GM12878 (cell line): ENCODE data around the gene DNAJC25.

Experiments used
- CTCF ChIP-seq, 3 experiments: IDR thresholded peaks in 2 of 3; conservative IDR thresholded peaks in 1 of 3; 2 replicates each; pipeline ENCODE4 v1.5.1; 2011; ENCODE audit warnings: low read depth in 3 of 3, low read length in 3 of 3, mild to moderate bottlenecking in 3 of 3, control low read depth in 2 of 3, moderate library complexity in 2 of 3, inconsistent platforms in 1 of 3, mixed read lengths in 1 of 3; ENCODE audit not compliant: control insufficient read depth in 2 of 3, insufficient read depth in 1 of 3; ENCODE audit errors: extremely low read depth in 1 of 3
- ZBTB11 ChIP-seq: fragments of 450-650 bp; formaldehyde crosslinking; IDR thresholded peaks from 2 replicates; pipeline ENCODE4 v1.5.0; 2022; ENCODE audit warnings: mild to moderate bottlenecking, missing genetic modification characterization

GRCh38 chr9:111696796-111697195 lies 65.7 kb downstream of the DNAJC25 start:
- TF ChIP-seq ZBTB11 (CRISPR knock-in tag) (no peak), CTCF (IDR thresholded peaks at IDR 0.05 in 2 of 3, conservative IDR thresholded peaks at IDR 0.05 in 1 of 3; ENCODE audit: control insufficient read depth in 2 of 3, extremely low read depth in 1 of 3, insufficient read depth in 1 of 3, low read depth in 3 of 3, low read length in 3 of 3) (no peak)
